RWPE2 (cell line): ENCODE measurements around the gene STRN.
"Not testable (repeated sequence)": the region's sequence is repeated elsewhere in the genome, so short reads cannot be mapped to it uniquely, and the experiment has no call there.

Source experiments
- ATAC-seq: fragments of 200-7000 bp; cut with Tn5 transposase; 3 replicates; pipeline ENCODE4 v1.9.1; 2021; ENCODE audit warnings: low read depth
- DNase-seq: peaks from one replicate; pipeline ENCODE4 v3.0.0-alpha.2; 2020; ENCODE audit warnings: low spot score
- H3K27ac ChIP-seq: fragments of 450-650 bp; 2 replicates; pipeline ENCODE4 v1.5.1; 2017; ENCODE audit warnings: mild to moderate bottlenecking; ENCODE audit not compliant: poor library complexity, severe bottlenecking
- H3K27me3 ChIP-seq: fragments of 250-450 bp; sonication (Bioruptor Pico); 2 replicates; pipeline ENCODE4 v1.5.1; 2021; ENCODE audit warnings: mild to moderate bottlenecking, moderate library complexity; ENCODE audit not compliant: insufficient read depth, poor library complexity, severe bottlenecking
- H3K36me3 ChIP-seq: fragments of 250-450 bp; sonication (Bioruptor Pico); 2 replicates; pipeline ENCODE4 v1.5.1; 2020; ENCODE audit warnings: low read depth, mild to moderate bottlenecking, moderate library complexity
- H3K4me1 ChIP-seq: fragments of 250-450 bp; sonication (Bioruptor Pico); 2 replicates; pipeline ENCODE4 v1.5.1; 2021; ENCODE audit warnings: mild to moderate bottlenecking, moderate library complexity; ENCODE audit not compliant: insufficient read depth, poor library complexity, severe bottlenecking
- H3K4me3 ChIP-seq: fragments of 250-450 bp; sonication (Bioruptor Pico); 2 replicates; pipeline ENCODE4 v1.5.1; 2021; ENCODE audit warnings: mild to moderate bottlenecking, moderate library complexity; ENCODE audit not compliant: severe bottlenecking
- H3K9me3 ChIP-seq: fragments of 250-450 bp; sonication (Bioruptor Pico); 2 replicates; pipeline ENCODE4 v1.5.1; 2021; ENCODE audit warnings: mild to moderate bottlenecking, moderate library complexity; ENCODE audit not compliant: severe bottlenecking
- CTCF ChIP-seq: fragments of 450-650 bp; IDR thresholded peaks from one replicate; pipeline ENCODE4 v1.5.1; 2017; ENCODE audit warnings: mild to moderate bottlenecking, moderate library complexity; ENCODE audit not compliant: poor library complexity, severe bottlenecking

STRN gene

GRCh38 chr2:36954977-36955607 is 11.2 kb downstream of the STRN start:
- no peak overlapping the region for H3K27ac ChIP-seq
- ATAC-seq, result no peak
- H3K9me3 ChIP-seq, result no peaks in the 10 kb centered on the region
- DNase-seq, result no peak
- TF ChIP-seq CTCF, result no peak
- H3K4me1 ChIP-seq, result peaks cover 30% of the 10 kb centered on the region
- H3K36me3 ChIP-seq, result peaks cover 11% of the 10 kb centered on the region; the same call in 1 of the 2 replicates
- H3K4me3 ChIP-seq, result no peak overlapping the region
- no peaks in the 10 kb centered on the region for H3K27me3 ChIP-seq

GRCh38 chr2:36952748-36953197 is 13.6 kb downstream of the STRN start:
- H3K9me3 ChIP-seq, result no peaks in the 10 kb centered on the region
- no peaks in the 10 kb centered on the region for H3K27me3 ChIP-seq
- H3K4me1 ChIP-seq, result peaks cover 30% of the 10 kb centered on the region
- H3K36me3 ChIP-seq, result 0 out of 2 replicates have a peak, but pooled peaks cover 3% of the 10 kb centered on the region
- peak overlapping the region; percentile 76 for H3K27ac ChIP-seq
- TF ChIP-seq CTCF, result no peak
- no peak for DNase-seq
- H3K4me3 ChIP-seq, result no peak overlapping the region
- peak; percentile 71 for ATAC-seq

- H3K4me3 ChIP-seq, result no peak overlapping the region
- 0 out of 2 replicates have a peak, but pooled peaks cover 3% of the 10 kb centered on the region for H3K36me3 ChIP-seq
- TF ChIP-seq CTCF, result no peak
- H3K9me3 ChIP-seq, result no peaks in the 10 kb centered on the region
- H3K27ac ChIP-seq, result peak overlapping the region; percentile 76
- H3K4me1 ChIP-seq, result peaks cover 30% of the 10 kb centered on the region
- DNase-seq, result no peak
- ATAC-seq, result peak; percentile 91
- H3K27me3 ChIP-seq, result no peaks in the 10 kb centered on the region
Observed at GRCh38 chr2:36951574-36951973, 14.8 kb downstream of the STRN start.

GRCh38 chr2:36951027-36951518 is 15.3 kb downstream of the STRN start:
- Histone ChIP-seq H3K27ac (peak overlapping the region; percentile 76), H3K27me3 (no peaks in the 10 kb centered on the region), H3K4me3 (no peak overlapping the region), H3K4me1 (peaks cover 30% of the 10 kb centered on the region), H3K36me3 (0 out of 2 replicates have a peak, but pooled peaks cover 3% of the 10 kb centered on the region), H3K9me3 (no peaks in the 10 kb centered on the region)
- ATAC-seq (no peak), DNase-seq (no peak)
- TF ChIP-seq CTCF, result no peak

- DNase-seq, result no peak
- H3K27ac ChIP-seq, result no peak overlapping the region
- TF ChIP-seq CTCF, result no peak
Observed at GRCh38 chr2:36949845-36950244, 16.5 kb downstream of the STRN start.

GRCh38 chr2:36945240-36945639 is 21.1 kb downstream of the STRN start:
- not testable (repeated sequence) for H3K4me1 ChIP-seq, H3K4me3 ChIP-seq, DNase-seq, H3K36me3 ChIP-seq, H3K9me3 ChIP-seq, H3K27ac ChIP-seq, H3K27me3 ChIP-seq, ATAC-seq

More at GRCh38 chr2:36949845-36950244, 16.5 kb downstream of the STRN start:
- no peak for ATAC-seq
- Histone ChIP-seq H3K4me1 (peaks cover 30% of the 10 kb centered on the region), H3K36me3 (0 out of 2 replicates have a peak, but pooled peaks cover 3% of the 10 kb centered on the region), H3K9me3 (no peaks in the 10 kb centered on the region), H3K4me3 (no peak overlapping the region), H3K27me3 (no peaks in the 10 kb centered on the region)
